NCI-H2171 treated with DMSO at 0.1 percent for 48 hours (cell line): Measurements from ENCODE around the gene PSTPIP1.

Experiments
- DNase-seq: peaks from one replicate; lab custom pipeline; 2025; lab: John Stamatoyannopoulos, UW

Gene PSTPIP1

GRCh38 chr15:77030048-77030927 lies 35.4 kb downstream of the PSTPIP1 start:
- DNase-seq = peak; percentile 94

DNA sequence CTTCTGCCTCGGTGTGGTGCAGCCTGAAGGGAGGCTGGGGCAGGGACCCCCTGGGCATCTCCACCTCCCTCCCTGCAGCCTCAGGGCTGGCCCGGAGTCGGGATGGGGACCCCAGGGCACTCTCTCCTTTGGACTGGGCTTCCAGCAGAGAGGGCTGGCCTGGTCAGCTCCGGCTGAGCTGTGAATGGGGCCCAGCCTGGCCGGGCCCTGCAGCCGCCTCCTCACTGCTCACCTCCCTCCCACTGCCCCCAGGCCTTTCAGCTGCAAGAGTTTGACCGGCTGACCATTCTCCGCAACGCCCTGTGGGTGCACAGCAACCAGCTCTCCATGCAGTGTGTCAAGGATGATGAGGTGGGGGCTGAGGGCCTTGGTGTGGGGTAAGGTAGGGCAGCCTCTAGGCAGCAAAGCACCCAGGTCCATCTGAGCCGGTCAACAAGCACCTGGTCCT lies 36.0 kb downstream of the PSTPIP1 start:
- no peak for DNase-seq

DNA sequence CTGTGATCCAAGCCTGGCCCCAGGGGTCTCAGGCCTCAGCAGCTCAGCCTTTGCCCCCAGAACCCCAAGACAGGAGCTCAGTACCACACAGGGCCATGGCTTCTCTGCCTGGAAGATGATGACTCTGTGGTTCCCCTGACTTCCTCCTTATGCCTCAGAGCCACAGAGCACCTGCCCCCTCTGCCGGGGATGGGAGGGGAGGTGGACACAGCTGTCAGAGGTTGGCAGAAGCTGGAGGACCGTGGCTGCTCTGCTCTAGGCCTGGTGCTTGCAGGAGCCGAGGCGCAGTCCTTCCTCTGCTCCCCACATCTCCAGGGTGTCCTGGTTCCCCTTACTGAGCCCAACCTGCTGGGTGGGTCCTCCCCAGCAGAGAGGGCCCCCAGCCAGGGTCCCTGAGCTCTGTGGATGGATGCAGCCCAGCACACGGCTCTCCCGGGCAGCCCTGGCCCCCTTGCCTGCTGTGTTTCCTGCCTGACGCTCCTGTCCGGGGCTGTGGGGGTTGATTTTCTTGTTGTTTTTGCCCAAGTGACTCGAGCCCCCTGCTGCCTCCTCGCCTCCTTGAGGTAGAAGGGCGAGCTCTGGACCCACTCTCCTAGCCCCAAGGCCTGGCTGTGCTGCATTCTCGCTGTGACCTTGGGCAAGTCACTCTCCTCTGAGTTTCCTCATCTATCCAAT lies 36.6 kb downstream of the PSTPIP1 start:
- peak; percentile 79 for DNase-seq

DNA sequence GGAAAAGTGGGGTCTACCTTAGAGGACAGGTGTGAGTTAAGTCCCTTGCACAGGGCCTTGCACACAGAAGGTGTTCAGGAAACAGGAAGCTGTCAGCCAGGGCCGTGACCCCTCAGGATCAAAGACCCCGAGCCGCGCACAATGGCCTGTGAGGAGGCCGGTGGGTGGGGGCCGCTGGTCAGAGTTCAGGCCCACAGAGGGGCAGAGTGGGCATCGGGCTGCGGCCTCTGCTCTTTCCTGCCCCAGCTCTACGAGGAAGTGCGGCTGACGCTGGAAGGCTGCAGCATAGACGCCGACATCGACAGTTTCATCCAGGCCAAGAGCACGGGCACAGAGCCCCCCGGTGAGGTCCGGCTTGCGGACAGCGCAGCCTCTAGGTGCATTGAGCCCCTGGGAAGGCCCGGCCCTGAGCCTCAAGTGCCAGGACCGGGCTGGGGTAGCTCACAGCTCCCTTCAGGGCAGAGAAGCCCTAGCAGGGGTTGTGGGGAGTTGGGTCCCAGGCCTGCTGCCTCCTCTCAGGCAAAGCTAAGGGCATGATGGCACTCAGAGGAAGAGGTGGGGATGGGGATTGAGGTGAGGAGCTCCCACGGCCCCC lies 37.2 kb downstream of the PSTPIP1 start:
- DNase-seq = no peak

GRCh38 chr15:77032647-77033416 lies 37.9 kb downstream of the PSTPIP1 start:
- DNase-seq = no peak

- no peak for DNase-seq
These were observed 38.4 kb downstream of the PSTPIP1 start for GRCh38 chr15:77033417-77033728.

GRCh38 chr15:77033729-77034671 lies 39.1 kb downstream of the PSTPIP1 start:
- no peak for DNase-seq

- no peak for DNase-seq
These were observed 40.0 kb downstream of the PSTPIP1 start for GRCh38 chr15:77034695-77035489.

DNA sequence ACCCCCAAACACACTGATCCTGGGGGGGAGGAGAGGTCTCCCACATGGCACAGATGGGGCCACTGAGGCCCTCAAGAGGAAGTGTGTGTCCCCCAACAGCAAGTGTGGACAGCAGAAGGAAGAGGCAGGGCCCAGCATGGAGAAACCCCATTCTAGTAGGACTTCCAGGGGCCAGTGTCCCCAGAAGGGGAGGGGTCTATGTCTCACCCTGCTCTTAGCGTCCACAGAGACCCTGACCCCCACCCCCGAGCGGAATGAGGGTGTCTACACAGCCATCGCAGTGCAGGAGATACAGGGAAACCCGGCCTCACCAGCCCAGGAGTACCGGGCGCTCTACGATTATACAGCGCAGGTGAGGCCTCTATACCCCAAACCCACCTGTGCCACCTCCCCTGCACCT lies 40.7 kb downstream of the PSTPIP1 start:
- no peak for DNase-seq

DNA sequence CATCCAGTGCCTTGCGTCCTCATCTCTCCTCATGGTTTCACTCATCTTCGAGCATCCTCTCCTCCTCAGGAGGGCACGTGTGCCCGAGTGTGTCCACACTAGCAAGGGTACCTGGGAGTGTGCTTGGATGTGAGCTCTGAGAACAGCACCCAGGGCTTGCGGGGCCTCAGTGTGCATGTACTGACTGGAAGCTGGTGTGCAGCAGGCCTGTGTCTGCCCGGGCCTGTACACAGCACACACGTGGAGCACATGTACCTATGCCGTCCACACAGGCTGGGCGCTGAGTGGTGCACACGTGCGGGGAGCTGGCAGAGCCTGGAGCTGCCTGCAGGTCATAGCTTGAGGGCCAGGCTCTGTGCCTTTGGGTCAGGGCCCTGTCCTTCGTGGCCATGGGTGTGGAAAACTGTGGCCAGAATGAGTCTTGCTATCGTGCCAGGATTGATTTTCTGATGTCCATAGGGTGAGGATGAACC lies 41.1 kb downstream of the PSTPIP1 start:
- DNase-seq = no peak

DNA sequence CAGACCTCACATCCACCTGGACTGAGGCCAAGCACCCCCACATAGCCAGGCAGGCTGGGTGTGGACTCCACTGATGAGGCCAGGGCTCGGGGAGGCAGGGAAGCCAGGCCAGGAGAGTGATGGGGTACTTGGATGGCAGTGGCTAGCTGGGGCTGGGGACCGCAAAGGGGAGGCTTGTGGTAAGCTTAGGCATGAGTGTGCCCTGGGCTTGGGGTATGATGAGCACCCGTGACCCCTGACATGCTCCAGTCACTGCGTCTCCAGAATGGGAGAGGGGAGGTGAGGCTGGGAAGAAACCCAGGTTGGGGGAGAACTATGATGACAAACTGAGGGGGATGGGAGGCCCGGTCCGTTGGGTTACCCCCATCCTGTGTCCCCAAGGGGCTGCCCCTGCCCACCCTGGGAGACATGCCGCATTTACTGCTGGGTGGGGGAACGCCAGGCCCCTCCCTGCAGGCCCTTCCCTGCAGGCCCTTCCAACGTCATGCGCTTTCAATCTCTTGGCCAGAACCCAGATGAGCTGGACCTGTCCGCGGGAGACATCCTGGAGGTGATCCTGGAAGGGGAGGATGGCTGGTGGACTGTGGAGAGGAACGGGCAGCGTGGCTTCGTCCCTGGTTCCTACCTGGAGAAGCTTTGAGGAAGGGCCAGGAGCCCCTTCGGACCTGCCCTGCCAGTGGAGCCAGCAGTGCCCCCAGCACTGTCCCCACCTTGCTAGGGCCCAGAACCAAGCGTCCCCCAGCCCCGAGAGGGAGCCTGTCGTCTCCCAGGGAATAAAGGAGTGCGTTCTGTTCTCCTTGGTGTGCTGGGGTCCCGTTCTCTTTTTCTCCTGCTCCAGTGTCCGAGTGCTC lies 41.8 kb downstream of the PSTPIP1 start:
- DNase-seq = no peak

- DNase-seq = no peak
These were observed 42.7 kb downstream of the PSTPIP1 start for GRCh38 chr15:77037388-77038209.

DNA sequence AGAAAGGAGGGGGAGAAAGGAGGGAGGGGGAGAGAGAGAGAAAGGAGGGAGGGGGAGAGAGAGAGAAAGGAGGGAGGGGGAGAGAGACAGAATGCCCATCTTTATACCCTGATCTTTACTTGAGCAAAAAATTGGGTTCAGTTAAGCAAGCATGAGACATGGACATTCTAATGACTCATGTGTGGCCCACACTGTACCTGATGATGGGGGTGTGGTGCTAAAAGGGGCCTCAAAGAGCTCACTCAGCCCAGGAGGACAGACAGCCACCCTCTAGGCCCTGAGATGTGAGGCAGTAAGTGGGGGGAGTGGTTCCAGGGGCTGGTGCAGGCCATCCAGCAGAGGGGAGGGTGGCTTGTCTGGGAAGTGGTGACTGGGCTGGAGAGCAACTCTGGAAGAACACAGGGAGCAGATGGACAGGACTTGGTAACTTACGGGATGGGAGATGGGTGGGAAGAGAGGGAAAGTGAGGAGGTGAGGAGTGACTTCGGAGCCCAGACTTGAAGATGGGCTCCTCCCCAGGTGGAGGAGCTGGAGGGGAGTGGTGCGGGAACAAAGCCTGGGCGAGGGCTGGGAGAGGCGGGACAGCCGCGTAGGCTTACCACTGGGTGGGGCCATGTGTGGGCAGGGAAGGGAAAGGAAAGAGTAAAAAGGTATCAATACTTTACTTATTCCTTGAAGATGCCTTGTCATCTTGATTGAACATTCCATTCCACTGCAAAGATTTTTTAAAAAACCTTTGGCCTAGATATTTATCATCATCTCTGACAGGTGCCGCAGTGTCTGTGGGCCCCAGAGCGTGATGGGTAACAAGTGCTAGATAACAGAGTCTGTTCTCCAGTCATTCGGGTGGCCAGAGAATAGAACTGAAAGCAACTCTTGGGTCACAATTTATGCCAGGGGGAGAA lies 43.6 kb downstream of the PSTPIP1 start:
- DNase-seq = no peak

- DNase-seq = no peak
These were observed 44.2 kb downstream of the PSTPIP1 start for GRCh38 chr15:77039217-77039533.

DNA sequence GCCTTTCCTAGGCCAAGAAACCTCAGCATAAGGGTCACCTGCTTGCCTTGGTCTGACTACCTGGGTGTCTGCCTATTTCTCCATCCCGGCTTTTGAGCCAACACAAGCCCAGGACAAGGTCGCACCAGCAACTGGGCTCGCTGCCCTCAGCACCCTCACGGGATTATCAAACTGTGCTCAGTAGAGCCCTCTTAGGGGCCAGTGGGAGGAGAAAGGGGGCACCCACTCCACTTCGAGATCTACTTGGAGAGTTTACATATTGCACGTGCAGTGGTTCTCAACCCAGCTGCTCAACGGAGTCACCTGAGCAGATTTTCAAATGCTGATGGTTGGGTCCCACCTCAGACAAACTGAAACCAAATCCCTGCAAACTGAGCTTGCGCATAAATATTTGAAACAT lies 44.9 kb downstream of the PSTPIP1 start:
- no peak for DNase-seq

GRCh38 chr15:77040673-77041072 lies 45.7 kb downstream of the PSTPIP1 start:
- no peak for DNase-seq

DNA sequence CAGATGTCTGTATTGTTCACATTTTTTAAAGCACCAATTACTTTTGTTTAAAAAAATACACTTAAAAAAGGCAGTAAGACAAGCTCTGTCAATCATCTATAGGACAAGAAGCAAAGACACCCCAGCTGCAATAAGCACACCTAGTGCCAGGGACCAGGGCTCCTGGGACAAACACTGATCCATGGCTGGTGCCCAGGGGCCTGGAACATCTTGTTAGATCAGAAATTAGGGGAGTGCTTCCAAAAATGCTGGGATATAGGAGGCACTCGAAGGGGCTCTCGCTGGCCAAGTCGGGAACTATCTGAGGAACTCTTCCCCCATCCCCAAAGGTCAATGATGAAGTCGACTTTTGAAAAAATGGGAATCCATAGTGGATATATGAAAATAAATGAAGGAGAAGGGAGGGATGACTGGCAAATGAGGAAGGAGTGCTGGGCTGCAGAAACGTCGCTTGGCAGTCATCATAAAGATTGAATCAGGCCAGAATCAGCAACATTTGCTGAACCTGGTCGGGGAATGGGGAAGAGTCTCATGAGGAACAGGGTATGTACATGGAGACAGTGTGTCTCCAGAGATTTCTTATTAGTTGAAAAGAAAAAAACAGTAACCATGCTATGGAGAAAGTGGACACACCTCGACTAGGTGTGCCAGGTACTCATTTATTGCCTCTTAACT lies 47.5 kb downstream of the PSTPIP1 start:
- DNase-seq = no peak
